Epithelial cell of prostate (primary cell): ENCODE results near the gene TEPSIN.

Experiments used
- DNase-seq: peaks from one replicate; pipeline ENCODE4 v3.0.0-alpha.2; 2011; ENCODE audit warnings: low read depth, low spot score
- H3K27ac ChIP-seq: fragments of 450-650 bp; 2 replicates; pipeline ENCODE4 v1.5.1; 2017; ENCODE audit warnings: mild to moderate bottlenecking

Gene TEPSIN, protein sequence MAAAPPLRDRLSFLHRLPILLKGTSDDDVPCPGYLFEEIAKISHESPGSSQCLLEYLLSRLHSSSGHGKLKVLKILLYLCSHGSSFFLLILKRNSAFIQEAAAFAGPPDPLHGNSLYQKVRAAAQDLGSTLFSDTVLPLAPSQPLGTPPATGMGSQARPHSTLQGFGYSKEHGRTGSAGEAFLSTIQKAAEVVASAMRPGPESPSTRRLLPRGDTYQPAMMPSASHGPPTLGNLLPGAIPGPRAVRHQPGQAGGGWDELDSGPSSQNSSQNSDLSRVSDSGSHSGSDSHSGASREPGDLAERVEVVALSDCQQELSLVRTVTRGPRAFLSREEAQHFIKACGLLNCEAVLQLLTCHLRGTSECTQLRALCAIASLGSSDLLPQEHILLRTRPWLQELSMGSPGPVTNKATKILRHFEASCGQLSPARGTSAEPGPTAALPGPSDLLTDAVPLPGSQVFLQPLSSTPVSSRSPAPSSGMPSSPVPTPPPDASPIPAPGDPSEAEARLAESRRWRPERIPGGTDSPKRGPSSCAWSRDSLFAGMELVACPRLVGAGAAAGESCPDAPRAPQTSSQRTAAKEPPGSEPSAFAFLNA

GRCh38 chr17:81238815-81239713, at the start of gene TEPSIN, which contains the start of gene NDUFAF8:
Gene TEPSIN, minus strand, starts transcription at chr17:81239055. Its CDS starts 22 bp downstream, at chr17:81239033.
Gene NDUFAF8, plus strand, starts transcription at chr17:81239318. Its CDS starts 46 bp downstream, at chr17:81239364.
- H3K27ac ChIP-seq, result peak within 1 kb of the TSS; percentile 90
- DNase-seq, result peak; percentile 97

DNA sequence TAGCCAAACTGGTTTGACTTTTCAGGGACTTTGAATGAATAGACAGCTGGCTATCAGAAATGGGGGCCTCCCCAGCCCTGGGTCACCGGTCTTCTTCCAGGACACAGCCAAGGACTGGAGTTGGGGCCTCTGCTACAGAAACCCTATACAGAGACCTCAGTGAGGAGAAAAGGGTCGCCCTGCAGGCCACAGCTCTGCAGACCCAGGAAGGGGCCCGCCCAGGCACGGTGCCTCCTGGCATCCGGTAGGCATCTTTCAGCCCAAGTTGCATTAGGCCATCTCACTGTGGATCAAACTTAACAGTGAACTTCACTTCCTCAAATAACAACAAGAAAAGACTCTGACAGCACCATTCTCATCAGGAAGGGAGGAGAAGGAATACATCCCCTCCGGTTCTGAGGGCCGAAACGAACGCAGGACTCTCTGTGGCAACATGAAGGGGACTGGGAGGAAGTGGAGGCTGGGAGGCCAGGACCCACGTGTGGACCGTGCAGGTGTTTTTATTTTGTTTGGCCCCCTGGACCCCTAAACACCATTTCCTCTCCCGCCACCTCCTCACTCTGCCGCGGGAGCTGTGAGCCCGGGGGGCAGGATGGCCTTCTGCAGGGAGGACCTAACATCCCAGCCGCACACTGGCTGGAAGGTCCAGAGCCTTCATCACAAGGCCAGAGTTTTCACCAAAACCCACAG, 49.0 kb upstream of the TEPSIN start:
- H3K27ac ChIP-seq, result no peak overlapping the region
- DNase-seq, result no peak

DNA sequence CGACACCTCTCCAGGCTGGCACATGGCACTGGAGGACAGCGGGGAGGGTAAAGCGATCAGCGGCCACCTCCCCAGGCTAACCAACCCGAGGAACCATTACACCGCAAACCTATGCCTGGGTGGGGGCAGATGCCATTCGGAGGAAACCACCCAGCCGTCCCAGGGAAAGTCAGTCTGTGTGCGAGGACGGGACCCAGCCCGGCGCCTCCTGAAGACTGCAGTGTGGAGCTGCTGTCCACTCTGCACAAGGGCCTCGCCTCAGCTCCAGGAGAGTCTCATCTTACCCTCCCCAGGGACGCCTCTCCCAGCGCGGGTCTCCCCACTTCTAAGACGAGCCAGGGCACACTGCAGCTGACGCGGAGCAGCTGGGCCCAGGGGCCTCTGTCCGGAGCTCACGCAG, 48.3 kb upstream of the TEPSIN start:
- H3K27ac ChIP-seq, result no peak overlapping the region
- no peak for DNase-seq

- no peak overlapping the region for H3K27ac ChIP-seq
Observed at GRCh38 chr17:81286491-81287145, 47.8 kb upstream of the TEPSIN start.

DNA sequence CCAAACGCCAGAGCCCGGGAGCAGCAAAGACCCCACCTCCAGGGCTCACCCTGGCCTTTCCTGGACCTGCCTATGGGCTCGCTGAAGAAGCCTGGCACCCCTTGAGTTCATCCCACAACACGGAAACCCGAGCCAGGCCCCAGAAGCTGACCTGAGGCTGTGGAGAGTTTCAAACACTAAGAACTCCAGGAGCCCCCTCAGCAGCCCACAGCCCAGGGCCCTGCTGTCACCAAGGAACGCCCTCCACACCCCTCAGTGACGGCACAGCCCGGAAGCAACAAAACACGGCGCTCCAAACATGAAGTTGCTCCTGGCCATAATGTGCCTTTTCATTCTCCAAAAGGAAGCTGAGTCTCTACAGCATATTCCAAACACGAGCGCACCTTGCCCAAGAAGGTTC, 47.0 kb upstream of the TEPSIN start:
- no peak for DNase-seq
- no peak overlapping the region for H3K27ac ChIP-seq

More at GRCh38 chr17:81286491-81287145, 47.8 kb upstream of the TEPSIN start:
- DNase-seq, result no peak

DNA sequence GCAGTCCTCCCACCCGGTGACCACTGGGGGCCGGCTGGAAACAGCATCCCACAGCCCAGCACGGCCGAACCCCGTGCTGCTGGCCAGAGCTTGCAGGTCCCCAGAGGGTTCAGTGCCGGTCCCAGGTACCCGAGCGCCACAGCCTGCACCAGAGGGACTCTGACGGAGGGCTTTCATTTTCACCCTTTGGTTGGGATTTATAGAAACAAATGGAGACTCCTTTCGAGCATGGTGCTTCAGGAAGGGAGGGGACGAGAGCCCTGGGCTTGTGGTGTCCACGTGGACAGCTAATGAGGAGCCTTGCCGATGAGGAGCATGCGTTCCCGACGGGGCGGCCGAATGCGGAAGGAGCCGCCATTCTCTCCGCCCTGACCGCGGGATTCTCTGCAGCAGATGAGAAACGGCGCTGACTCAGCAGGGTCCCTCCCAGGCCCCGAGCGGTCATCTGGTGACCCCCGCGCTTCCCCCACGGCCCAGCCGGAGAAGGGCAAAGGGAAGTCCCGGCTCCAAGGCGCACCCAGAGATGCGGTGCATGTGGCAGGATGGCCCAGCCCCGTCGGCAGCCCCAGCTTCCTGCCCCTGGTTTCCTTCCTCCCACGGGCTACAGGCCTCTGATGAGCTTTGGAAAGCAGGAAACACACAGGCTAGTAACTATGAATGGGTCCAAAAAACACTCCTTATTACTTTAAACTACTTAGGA, 46.5 kb upstream of the TEPSIN start:
- H3K27ac ChIP-seq, result no peak overlapping the region
- no peak for DNase-seq

GRCh38 chr17:81282876-81283275, 44.0 kb upstream of the TEPSIN start:
- DNase-seq, result no peak
- H3K27ac ChIP-seq, result no peak overlapping the region

- no peak for DNase-seq
- H3K27ac ChIP-seq, result no peak overlapping the region
Observed at GRCh38 chr17:81282141-81282540, 43.3 kb upstream of the TEPSIN start.

GRCh38 chr17:81280571-81280970, 41.7 kb upstream of the TEPSIN start:
- no peak for DNase-seq
- H3K27ac ChIP-seq, result no peak overlapping the region

GRCh38 chr17:81279278-81280275, 40.7 kb upstream of the TEPSIN start:
- H3K27ac ChIP-seq, result no peak overlapping the region
- no peak for DNase-seq

DNA sequence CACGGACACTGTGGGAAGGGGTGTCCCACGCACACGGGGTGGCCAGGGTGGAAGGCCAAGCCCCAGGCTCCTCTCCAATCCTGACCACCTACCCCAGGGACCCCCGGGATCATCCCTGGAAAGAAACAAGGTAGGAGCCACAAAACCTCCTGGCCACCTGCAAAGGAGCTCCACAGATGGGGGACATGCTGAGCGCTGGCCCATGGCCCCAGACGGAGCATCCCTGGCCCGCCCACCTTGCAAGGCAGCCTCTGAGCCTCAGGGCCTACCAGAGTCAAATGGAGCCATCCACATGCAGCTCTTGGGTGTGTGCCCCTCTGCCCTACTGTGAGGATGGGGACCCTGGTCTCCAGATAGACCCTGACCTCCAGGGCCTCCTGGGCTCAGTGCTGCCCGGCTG, 40.0 kb upstream of the TEPSIN start:
- no peak for DNase-seq
- H3K27ac ChIP-seq, result no peak overlapping the region

GRCh38 chr17:81277946-81278693, 39.3 kb upstream of the TEPSIN start:
- DNase-seq, result no peak
- no peak overlapping the region for H3K27ac ChIP-seq

DNA sequence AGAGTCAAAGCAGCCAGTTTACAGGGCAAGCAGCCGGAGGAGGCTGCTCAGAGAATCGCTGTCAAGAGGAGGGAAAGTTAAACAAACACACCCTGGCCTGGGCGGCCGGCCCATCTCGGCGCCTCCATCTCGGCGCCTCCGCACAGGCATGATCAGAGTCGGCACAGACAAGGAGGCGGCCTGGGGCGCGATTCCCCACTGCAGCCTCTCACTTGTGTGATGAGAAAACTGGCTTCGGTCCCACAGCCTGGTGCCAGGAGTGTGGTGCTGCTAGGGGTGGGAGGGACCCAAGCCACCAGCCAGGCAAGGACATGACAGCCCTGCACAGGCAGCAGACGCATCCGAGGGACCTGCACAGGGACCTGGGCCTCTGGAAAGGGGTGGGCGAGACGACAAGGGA, 38.6 kb upstream of the TEPSIN start:
- no peak for DNase-seq
- no peak overlapping the region for H3K27ac ChIP-seq

- DNase-seq, result no peak
- no peak overlapping the region for H3K27ac ChIP-seq
Observed at GRCh38 chr17:81276781-81277180, 37.9 kb upstream of the TEPSIN start.

- no peak overlapping the region for H3K27ac ChIP-seq
- DNase-seq, result no peak
Observed at GRCh38 chr17:81274471-81274855, 35.6 kb upstream of the TEPSIN start.

- no peak for DNase-seq
- no peak overlapping the region for H3K27ac ChIP-seq
Observed at GRCh38 chr17:81273698-81274470, 35.0 kb upstream of the TEPSIN start.
